CD4-positive, alpha-beta T cell (primary cell): ENCODE measurements around the gene DDX43. TPM values are rescaled to one million over a fixed set of nuclear protein-coding genes. Genes with fewer than 3 reads are reported as not detected.

Experiments
- ATAC-seq: fragments of 200-7000 bp; cut with Tn5 transposase; one replicate; pipeline ENCODE4 v1.10.0; 2022; ENCODE audit warnings: mild to moderate bottlenecking; ENCODE audit not compliant: poor library complexity
- CTCF ChIA-PET: fragments of 350-600 bp; sonication (Branson Sonifier 250); formaldehyde crosslinking; loops from one replicate; lab custom pipeline; 2021; ENCODE audit warnings: antibody characterized with exemption, inconsistent platforms; lab: Charles Lee
- POLR2A ChIA-PET: fragments of 350-600 bp; sonication (Branson Sonifier 250); formaldehyde crosslinking; loops from one replicate; lab custom pipeline; 2021; ENCODE audit warnings: antibody characterized with exemption, inconsistent platforms; lab: Charles Lee
- DNase-seq, 14 experiments: peaks; one replicate each; pipeline ENCODE4 v3.0.0-alpha.2; 2013 to 2020; ENCODE audit warnings: mixed read lengths in 2 of 14
- H3K27ac ChIP-seq, 2 donors: one replicate each; pipeline versions ENCODE4 v1.5.1 to v1.7.0; 2013; ENCODE audit warnings: low read length in 2 of 2, low read depth in 1 of 2, mild to moderate bottlenecking in 1 of 2
- H3K27me3 ChIP-seq, 2 experiments: 1 replicate in 1 of 2; 2 replicates in 1 of 2; pipeline versions ENCODE4 v1.6.1 to v1.7.0; 2013; ENCODE audit warnings: low read length in 2 of 2, control low read depth in 1 of 2, mild to moderate bottlenecking in 1 of 2, moderate library complexity in 1 of 2; ENCODE audit not compliant: insufficient read depth in 2 of 2, control insufficient read depth in 1 of 2
- H3K36me3 ChIP-seq: one replicate; pipeline ENCODE4 v1.6.1; 2013; ENCODE audit warnings: low read length, control low read depth; ENCODE audit not compliant: insufficient read depth
- H3K4me1 ChIP-seq: one replicate; pipeline ENCODE4 v1.6.1; 2013; ENCODE audit warnings: low read length, control low read depth; ENCODE audit not compliant: insufficient read depth
- H3K4me3 ChIP-seq: one replicate; pipeline ENCODE4 v1.5.1; 2013; ENCODE audit warnings: mild to moderate bottlenecking, low read length, moderate library complexity
- H3K9me3 ChIP-seq, 2 experiments: 1 replicate in 1 of 2; 2 replicates in 1 of 2; pipeline versions ENCODE4 v1.6.1 to v1.7.0; 2013; ENCODE audit warnings: low read length in 2 of 2, mild to moderate bottlenecking in 2 of 2, control low read depth in 1 of 2, moderate library complexity in 1 of 2; ENCODE audit not compliant: control insufficient read depth in 1 of 2, insufficient read depth in 1 of 2
- H3K27ac Mint-ChIP-seq: one replicate; pipeline ENCODE4 v1.8.0; 2020; ENCODE audit warnings: mixed read lengths
- H3K27me3 Mint-ChIP-seq: one replicate; pipeline ENCODE4 v1.8.0; 2021; ENCODE audit warnings: mixed read lengths
- H3K36me3 Mint-ChIP-seq: one replicate; pipeline ENCODE4 v1.8.0; 2021; ENCODE audit warnings: low read depth, mixed read lengths
- H3K4me1 Mint-ChIP-seq: one replicate; pipeline ENCODE4 v1.8.0; 2021; ENCODE audit warnings: low read depth, mixed read lengths
- H3K4me3 Mint-ChIP-seq: one replicate; pipeline ENCODE4 v1.8.0; 2020; ENCODE audit warnings: mild to moderate bottlenecking, mixed read lengths
- H3K9me3 Mint-ChIP-seq: one replicate; pipeline ENCODE4 v1.8.0; 2020; ENCODE audit warnings: mixed read lengths
- intact Hi-C, 2 experiments: fragments of 100-400 bp; cut with DNase I in 1 of 2; cut with micrococcal nuclease in 1 of 2; formaldehyde crosslinking; loops; one replicate each; pipeline versions ENCODE4 v1.15.1 to v1.9.0; 2023 to 2025; cut with DNase I, micrococcal nuclease
- total RNA-seq, 174 experiments: library from RNA in 2 of 174; stranded (reverse) in 2 of 174; gene quantifications; one replicate each; pipeline ENCODE4 v1.2.3 and lab custom pipeline; 2021 to 2026
- TF ChIP-seq, protein P1 (sequence below): fragments of 200-600 bp; IDR thresholded peaks from one replicate; pipeline ENCODE4 v1.8.0; 2022; ENCODE audit warnings: antibody characterized with exemption, mild to moderate bottlenecking

The DDX43 gene
- total RNA-seq, 2 experiments from 2014 or later = 2.2 to 2.5 TPM

GRCh38 chr6:73369563-73369962 is 25.1 kb upstream of the DDX43 start, which contains the start of gene OOEP:
OOEP (minus strand) TSS chr6:73369897; CDS start chr6:73369792, 105 bp downstream.
- Histone ChIP-seq H3K27me3 (no peaks in the 10 kb centered on the region), H3K9me3 (peaks cover 10 to 36% of the 10 kb centered on the region in 2 experiments), H3K27ac (no peak within 1 kb of the TSS), H3K4me3 (no peak within 1 kb of the TSS), H3K36me3 (no peaks in the 10 kb centered on the region), H3K4me1 (no peaks in the 10 kb centered on the region)
- ChIA-PET POLR2A (no interaction called here), CTCF (no interaction called here)
- no peak within 1 kb of the TSS for H3K27ac Mint-ChIP-seq
- H3K36me3 Mint-ChIP-seq = no peaks in the 10 kb centered on the region
- TF ChIP-seq, protein P1, sequence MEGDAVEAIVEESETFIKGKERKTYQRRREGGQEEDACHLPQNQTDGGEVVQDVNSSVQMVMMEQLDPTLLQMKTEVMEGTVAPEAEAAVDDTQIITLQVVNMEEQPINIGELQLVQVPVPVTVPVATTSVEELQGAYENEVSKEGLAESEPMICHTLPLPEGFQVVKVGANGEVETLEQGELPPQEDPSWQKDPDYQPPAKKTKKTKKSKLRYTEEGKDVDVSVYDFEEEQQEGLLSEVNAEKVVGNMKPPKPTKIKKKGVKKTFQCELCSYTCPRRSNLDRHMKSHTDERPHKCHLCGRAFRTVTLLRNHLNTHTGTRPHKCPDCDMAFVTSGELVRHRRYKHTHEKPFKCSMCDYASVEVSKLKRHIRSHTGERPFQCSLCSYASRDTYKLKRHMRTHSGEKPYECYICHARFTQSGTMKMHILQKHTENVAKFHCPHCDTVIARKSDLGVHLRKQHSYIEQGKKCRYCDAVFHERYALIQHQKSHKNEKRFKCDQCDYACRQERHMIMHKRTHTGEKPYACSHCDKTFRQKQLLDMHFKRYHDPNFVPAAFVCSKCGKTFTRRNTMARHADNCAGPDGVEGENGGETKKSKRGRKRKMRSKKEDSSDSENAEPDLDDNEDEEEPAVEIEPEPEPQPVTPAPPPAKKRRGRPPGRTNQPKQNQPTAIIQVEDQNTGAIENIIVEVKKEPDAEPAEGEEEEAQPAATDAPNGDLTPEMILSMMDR = no peak
- no peaks in the 10 kb centered on the region for H3K27me3 Mint-ChIP-seq
- ATAC-seq = no peak
- H3K4me1 Mint-ChIP-seq = no peaks in the 10 kb centered on the region
- H3K9me3 Mint-ChIP-seq = peaks cover 4% of the 10 kb centered on the region
- no peak within 1 kb of the TSS for H3K4me3 Mint-ChIP-seq
- peak in 1 of 14 experiments; percentile 9 for DNase-seq
- intact Hi-C loops = no loop called here

GRCh38 chr6:73371984-73372383 is 22.6 kb upstream of the DDX43 start:
- TF ChIP-seq, protein P1 = no peak
- H3K27me3 ChIP-seq = no peaks in the 10 kb centered on the region
- CTCF ChIA-PET = no interaction called here

DNA sequence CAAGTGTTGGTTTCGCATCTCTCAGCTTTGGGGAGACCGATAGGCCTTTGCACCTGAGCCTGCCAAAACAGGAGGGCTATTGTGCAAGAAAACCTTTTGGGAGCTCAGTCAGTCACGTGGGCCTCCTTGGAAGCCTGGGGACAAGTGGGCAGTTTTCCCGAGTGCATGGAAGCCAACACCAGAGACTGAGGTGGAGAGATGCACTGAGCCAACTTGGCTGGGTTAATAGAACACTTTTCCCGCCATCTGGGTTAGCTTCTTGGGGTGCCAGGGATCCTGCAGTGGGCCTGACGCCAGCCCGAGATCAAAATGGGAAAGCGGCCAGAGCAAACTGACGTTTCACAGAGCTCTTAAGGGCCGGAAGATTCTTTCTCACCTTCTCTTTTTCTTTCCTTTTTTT is 22.1 kb upstream of the DDX43 start:
- DNase-seq (no peak), ATAC-seq (no peak)
- intact Hi-C loops = no loop called here
- H3K27ac Mint-ChIP-seq = no peak overlapping the region
- no peak overlapping the region for H3K4me3 Mint-ChIP-seq
- Histone ChIP-seq H3K4me1 (no peaks in the 10 kb centered on the region), H3K36me3 (no peaks in the 10 kb centered on the region), H3K9me3 (peaks cover 10 to 36% of the 10 kb centered on the region in 2 experiments), H3K27me3 (no peaks in the 10 kb centered on the region), H3K27ac (no peak overlapping the region), H3K4me3 (no peak overlapping the region)
- ChIA-PET POLR2A (no interaction called here), CTCF (no interaction called here)
- H3K9me3 Mint-ChIP-seq = peaks cover 4% of the 10 kb centered on the region
- no peaks in the 10 kb centered on the region for H3K27me3 Mint-ChIP-seq
- H3K4me1 Mint-ChIP-seq = no peaks in the 10 kb centered on the region
- no peaks in the 10 kb centered on the region for H3K36me3 Mint-ChIP-seq
- TF ChIP-seq, protein P1 = no peak

More at GRCh38 chr6:73371984-73372383, 22.6 kb upstream of the DDX43 start:
- H3K27ac ChIP-seq = no peak overlapping the region
- Mint-ChIP-seq H3K27me3 (no peaks in the 10 kb centered on the region), H3K27ac (no peak overlapping the region), H3K4me3 (no peak overlapping the region), H3K4me1 (no peaks in the 10 kb centered on the region), H3K9me3 (peaks cover 4% of the 10 kb centered on the region), H3K36me3 (no peaks in the 10 kb centered on the region)
- H3K9me3 ChIP-seq = peaks cover 10 to 36% of the 10 kb centered on the region in 2 experiments
- DNase-seq (no peak), ATAC-seq (no peak)
- no peak overlapping the region for H3K4me3 ChIP-seq
- no peaks in the 10 kb centered on the region for H3K4me1 ChIP-seq
- intact Hi-C loops = no loop called here
- H3K36me3 ChIP-seq = no peaks in the 10 kb centered on the region
- POLR2A ChIA-PET = no interaction called here
